Activated CD8-positive, alpha-beta T cell treated with anti-CD3 and anti-CD28 coated beads for 36 hours (primary cell): ENCODE measurements around the gene OARD1. TPM values are rescaled to one million over a fixed set of nuclear protein-coding genes. Genes with fewer than 3 reads are reported as not detected.

ENCODE experiments used
- ATAC-seq: fragments of 200-7000 bp; cut with Tn5 transposase; one replicate; pipeline ENCODE4 v1.10.0; 2021; ENCODE audit warnings: mild to moderate bottlenecking, moderate library complexity
- CTCF ChIA-PET: fragments of 350-600 bp; sonication (Branson Sonifier 250); formaldehyde crosslinking; loops from one replicate; lab custom pipeline; 2021; ENCODE audit warnings: antibody characterized with exemption; lab: Charles Lee
- POLR2A ChIA-PET: fragments of 350-600 bp; sonication (Branson Sonifier 250); formaldehyde crosslinking; loops from one replicate; lab custom pipeline; 2021; ENCODE audit warnings: antibody characterized with exemption; lab: Charles Lee
- DNase-seq: peaks from one replicate; pipeline ENCODE4 v3.0.0-alpha.2; 2020
- H3K27ac Mint-ChIP-seq: one replicate; pipeline ENCODE4 v1.8.0; 2021; ENCODE audit warnings: mild to moderate bottlenecking, mixed read lengths
- H3K27me3 Mint-ChIP-seq: one replicate; pipeline ENCODE4 v1.8.0; 2021; ENCODE audit warnings: mixed read lengths
- H3K36me3 Mint-ChIP-seq: one replicate; pipeline ENCODE4 v1.8.0; 2021; ENCODE audit warnings: low read depth, mixed read lengths
- H3K4me1 Mint-ChIP-seq: one replicate; pipeline ENCODE4 v1.8.0; 2021; ENCODE audit warnings: low read depth, mixed read lengths
- H3K4me3 Mint-ChIP-seq: one replicate; pipeline ENCODE4 v1.8.0; 2021; ENCODE audit warnings: mild to moderate bottlenecking, moderate library complexity, mixed read lengths
- H3K9me3 Mint-ChIP-seq: one replicate; pipeline ENCODE4 v1.8.0; 2021; ENCODE audit warnings: mixed read lengths
- CTCF ChIP-seq: fragments of 200-600 bp; IDR thresholded peaks from one replicate; pipeline ENCODE4 v1.8.0; 2022; ENCODE audit warnings: antibody characterized with exemption, mild to moderate bottlenecking
- intact Hi-C: fragments of 100-400 bp; cut with micrococcal nuclease; formaldehyde crosslinking; loops from one replicate; pipeline ENCODE4 v1.10.0; 2022
- total RNA-seq, 2 experiments: library from RNA; stranded (reverse); gene quantifications; one replicate each; pipeline ENCODE4 v1.2.3, GENCODE V29; 2021

Gene OARD1
- total RNA-seq, 2 experiments from 2014 or later = 45.8 to 48.4 TPM

- Mint-ChIP-seq H3K4me3 (no peak overlapping the region), H3K27ac (no peak overlapping the region), H3K36me3 (peaks cover 6% of the 10 kb centered on the region), H3K9me3 (no peaks in the 10 kb centered on the region), H3K4me1 (peaks cover under 1% of the 10 kb centered on the region), H3K27me3 (no peaks in the 10 kb centered on the region)
- ATAC-seq (no peak), DNase-seq (no peak)
- CTCF ChIA-PET = interaction anchor here (1.0 to 3.2 kb wide), 5 partner anchors 9 to 30 kb away, joined by 3 to 14 read pairs (median 6); partner anchors contain the start of gene UNC5CL
- intact Hi-C loops = no loop called here
- POLR2A ChIA-PET = no interaction called here
- no peak for TF ChIP-seq CTCF
These were observed 13.4 kb downstream of the OARD1 start for GRCh38 chr6:41058783-41059181.

DNA sequence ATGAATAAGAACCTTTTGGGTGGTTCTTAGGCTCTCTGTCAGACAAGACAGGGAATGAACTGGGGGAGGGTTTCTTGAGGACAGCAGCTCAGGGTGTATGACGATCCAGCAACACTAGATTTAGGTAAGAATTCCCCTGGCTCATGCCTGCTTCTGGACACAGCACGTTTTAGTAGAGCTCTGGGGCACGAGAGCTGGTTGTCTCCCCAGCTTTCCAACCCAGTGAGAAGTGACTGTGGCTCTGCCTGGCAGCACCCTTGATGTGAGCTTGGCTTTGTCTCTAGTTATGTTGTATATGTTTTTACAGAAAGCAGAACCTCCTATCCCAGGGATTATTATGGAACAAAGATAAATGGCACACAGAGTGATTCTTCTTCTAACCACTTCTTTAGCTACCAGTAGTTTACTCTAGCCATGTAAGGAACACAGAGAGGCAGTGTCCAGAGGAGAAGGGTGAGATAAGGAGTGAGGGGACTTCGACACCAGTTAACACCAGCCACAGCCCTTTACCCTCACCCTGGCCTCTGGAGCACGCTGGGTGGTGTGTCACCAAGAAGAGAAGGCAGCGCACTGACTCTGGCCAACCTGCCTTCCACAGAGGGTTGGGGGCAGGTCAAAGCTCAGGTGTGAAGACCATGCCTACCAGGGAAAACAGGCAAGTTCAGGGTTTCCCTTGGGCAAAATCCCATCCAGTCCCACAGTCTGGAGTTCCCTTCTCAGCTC is 15.2 kb downstream of the OARD1 start:
- ChIA-PET CTCF (interaction anchor here (0.8 to 6.7 kb wide), 8 partner anchors 12 to 281 kb away, joined by 3 to 47 read pairs (median 4); partner anchors contain the start of gene UNC5CL), POLR2A (interaction anchor here (1.5 kb wide), 1 partner anchor 10 kb away, joined by 3 read pairs; no protein-coding TSS in a partner anchor)
- H3K27ac Mint-ChIP-seq = no peak overlapping the region
- H3K27me3 Mint-ChIP-seq = no peaks in the 10 kb centered on the region
- H3K36me3 Mint-ChIP-seq = peaks cover 7% of the 10 kb centered on the region
- no peaks in the 10 kb centered on the region for H3K9me3 Mint-ChIP-seq
- no peak overlapping the region for H3K4me3 Mint-ChIP-seq
- peaks cover 9% of the 10 kb centered on the region for H3K4me1 Mint-ChIP-seq
- DNase-seq (no peak), ATAC-seq (no peak)
- intact Hi-C loops = no loop called here
- TF ChIP-seq CTCF = no peak

DNA sequence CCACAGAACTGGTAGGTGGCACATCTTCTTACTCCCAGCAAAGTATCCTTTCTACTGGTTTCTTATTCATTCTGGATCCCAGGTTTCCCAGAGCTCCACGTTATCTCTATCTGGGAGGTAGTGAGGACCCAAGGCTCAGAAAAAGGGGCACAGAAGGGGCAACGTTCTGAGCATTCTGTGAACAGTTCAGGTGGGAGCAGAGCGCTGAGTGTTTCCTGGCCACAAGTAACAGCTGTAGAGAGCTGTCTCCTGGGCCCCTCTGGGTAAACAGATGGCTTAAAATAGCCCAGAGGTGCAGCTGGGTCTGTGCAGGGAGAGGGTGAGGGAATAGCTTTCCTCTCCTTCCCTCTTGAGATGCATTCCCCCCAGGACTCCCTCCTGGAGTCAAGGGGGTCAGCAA is 17.0 kb downstream of the OARD1 start:
- peaks cover 11% of the 10 kb centered on the region for H3K36me3 Mint-ChIP-seq
- TF ChIP-seq CTCF = no peak
- POLR2A ChIA-PET = interaction anchor here (0.9 kb wide), 1 partner anchor 11 kb away, joined by 3 read pairs; no protein-coding TSS in a partner anchor
- no peak overlapping the region for H3K27ac Mint-ChIP-seq
- ATAC-seq = no peak
- no peak for DNase-seq
- H3K4me1 Mint-ChIP-seq = peaks cover 13% of the 10 kb centered on the region
- intact Hi-C loops = no loop called here
- no peaks in the 10 kb centered on the region for H3K27me3 Mint-ChIP-seq
- H3K4me3 Mint-ChIP-seq = no peak overlapping the region
- H3K9me3 Mint-ChIP-seq = no peaks in the 10 kb centered on the region
- CTCF ChIA-PET = interaction anchor here (1.0 to 6.7 kb wide), 6 partner anchors 9 to 27 kb away, joined by 3 to 47 read pairs (median 5); partner anchors contain the start of gene UNC5CL

GRCh38 chr6:41054511-41054910 is 17.6 kb downstream of the OARD1 start:
- no peak overlapping the region for H3K27ac Mint-ChIP-seq
- H3K4me1 Mint-ChIP-seq = peaks cover 13% of the 10 kb centered on the region
- ATAC-seq (no peak), DNase-seq (no peak)
- no peak for TF ChIP-seq CTCF
- H3K27me3 Mint-ChIP-seq = no peaks in the 10 kb centered on the region
- peaks cover 8% of the 10 kb centered on the region for H3K36me3 Mint-ChIP-seq
- H3K9me3 Mint-ChIP-seq = no peaks in the 10 kb centered on the region
- intact Hi-C loops = no loop called here
- H3K4me3 Mint-ChIP-seq = no peak overlapping the region
- CTCF ChIA-PET = interaction anchor here (1.0 to 6.7 kb wide), 5 partner anchors 11 to 27 kb away, joined by 3 to 47 read pairs (median 10); partner anchors contain the start of gene UNC5CL
- POLR2A ChIA-PET = interaction anchor here (0.9 kb wide), 1 partner anchor 10 kb away, joined by 3 read pairs; no protein-coding TSS in a partner anchor

DNA sequence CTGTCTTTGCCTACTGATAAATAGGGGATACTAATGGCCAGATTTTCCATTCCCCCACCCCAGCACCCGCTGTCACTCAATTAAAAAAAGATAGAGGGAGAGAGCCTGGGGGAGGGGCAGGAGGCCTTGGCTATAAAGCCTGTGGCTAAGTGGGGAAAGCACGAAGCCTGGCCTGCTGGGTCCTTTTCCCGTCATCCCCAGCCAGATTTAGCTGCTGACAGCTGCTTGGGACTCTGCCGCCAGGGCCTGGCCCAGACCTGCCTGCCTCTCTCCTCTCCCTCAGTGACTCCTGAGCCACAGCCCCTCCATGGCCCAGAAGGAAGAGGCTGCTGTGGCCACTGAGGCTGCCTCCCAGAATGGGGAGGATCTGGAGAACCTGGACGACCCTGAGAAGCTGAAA is 19.1 kb downstream of the OARD1 start, which contains the start of gene APOBEC2:
APOBEC2 (plus strand) TSS at position 162 of the 400 bp plus-strand sequence; CDS start at position 308, 146 bp downstream.
- H3K27ac Mint-ChIP-seq = peak within 1 kb of the TSS; percentile 76
- DNase-seq = no peak

More for the DNA sequence above, 19.1 kb downstream of the OARD1 start, which contains the start of gene APOBEC2:
- Mint-ChIP-seq H3K27me3 (no peaks in the 10 kb centered on the region), H3K36me3 (peaks cover 8% of the 10 kb centered on the region), H3K4me1 (peaks cover 13% of the 10 kb centered on the region), H3K4me3 (no peak within 1 kb of the TSS), H3K9me3 (no peaks in the 10 kb centered on the region)
- ATAC-seq = no peak
- no peak for TF ChIP-seq CTCF
- intact Hi-C loops = no loop called here
- ChIA-PET CTCF (interaction anchor here (1.8 to 6.7 kb wide), 3 partner anchors 14 to 25 kb away, joined by 10 to 47 read pairs (median 11); partner anchors contain the start of gene UNC5CL), POLR2A (no interaction called here)
